WTC11 (cell line): ENCODE results near the gene BCL2L12. TPM values are rescaled to one million over a fixed set of nuclear protein-coding genes. Genes with fewer than 3 reads are reported as not detected.

Source experiments
- ATAC-seq: fragments of 200-7000 bp; cut with Tn5 transposase; 2 replicates; pipeline ENCODE4 v1.10.0; 2021; ENCODE audit warnings: mild to moderate bottlenecking, moderate library complexity
- CTCF ChIA-PET: fragments of 300-600 bp; sonication (Branson Sonifier 250); formaldehyde crosslinking; loops from one replicate; lab custom pipeline; 2021; ENCODE audit warnings: antibody characterized with exemption; lab: Charles Lee
- POLR2A ChIA-PET: fragments of 350-600 bp; sonication (Branson Sonifier 250); formaldehyde crosslinking; loops from one replicate; lab custom pipeline; 2021; ENCODE audit warnings: antibody characterized with exemption; lab: Charles Lee
- DNase-seq: peaks from one replicate; pipeline ENCODE4 v3.0.0; 2021; ENCODE audit warnings: low spot score
- H3K27ac Mint-ChIP-seq: 2 replicates; pipeline ENCODE4 v1.8.0; 2021; ENCODE audit warnings: mixed read lengths
- H3K27me3 Mint-ChIP-seq: 2 replicates; pipeline ENCODE4 v1.8.0; 2021; ENCODE audit warnings: low read depth, mild to moderate bottlenecking, moderate library complexity, mixed read lengths
- H3K36me3 Mint-ChIP-seq: 2 replicates; pipeline ENCODE4 v1.8.0; 2021; ENCODE audit warnings: mixed read lengths
- H3K4me1 Mint-ChIP-seq: 2 replicates; pipeline ENCODE4 v1.8.0; 2022; ENCODE audit warnings: mixed read lengths
- H3K4me3 Mint-ChIP-seq: 2 replicates; pipeline ENCODE4 v1.8.0; 2021; ENCODE audit warnings: mild to moderate bottlenecking, moderate library complexity, mixed read lengths
- H3K9me3 Mint-ChIP-seq: 2 replicates; pipeline ENCODE4 v1.8.0; 2021; ENCODE audit warnings: mixed read lengths
- ATF1 ChIP-seq: sonication (generic); formaldehyde crosslinking; IDR thresholded peaks from 2 replicates; pipeline ENCODE4 v1.8.1; 2023; ENCODE audit warnings: mild to moderate bottlenecking, moderate library complexity, missing genetic modification reagents
- E2F5 ChIP-seq: sonication (generic); formaldehyde crosslinking; IDR thresholded peaks from 2 replicates; pipeline ENCODE4 v1.8.1; 2022; ENCODE audit warnings: mild to moderate bottlenecking, moderate library complexity, missing genetic modification reagents
- GRHL2 ChIP-seq: fragments of 250-450 bp; sonication (Bioruptor Pico); IDR thresholded peaks from 2 replicates; pipeline ENCODE4 v1.8.0; 2022; ENCODE audit warnings: mild to moderate bottlenecking, moderate library complexity; ENCODE audit not compliant: insufficient replicate concordance, severe bottlenecking
- GTF2I ChIP-seq: fragments of 250-450 bp; sonication (Bioruptor Pico); conservative IDR thresholded peaks from 2 replicates; pipeline ENCODE4 v1.4.0; 2021; ENCODE audit warnings: mild to moderate bottlenecking
- IRF2 ChIP-seq: sonication (generic); formaldehyde crosslinking; IDR thresholded peaks from 2 replicates; pipeline ENCODE4 v1.8.0; 2022; ENCODE audit warnings: low read depth, missing genetic modification reagents, borderline replicate concordance
- MLX ChIP-seq: sonication (generic); formaldehyde crosslinking; IDR thresholded peaks from 2 replicates; pipeline ENCODE4 v1.8.1; 2023; ENCODE audit warnings: mild to moderate bottlenecking, missing genetic modification reagents, moderate library complexity
- NFE2L1 ChIP-seq: sonication (generic); formaldehyde crosslinking; IDR thresholded peaks from 2 replicates; pipeline ENCODE4 v1.8.1; 2023; ENCODE audit warnings: missing genetic modification reagents
- PRDM15 ChIP-seq: sonication (generic); formaldehyde crosslinking; IDR thresholded peaks from 2 replicates; pipeline ENCODE4 v1.8.0; 2022; ENCODE audit warnings: missing genetic modification reagents
- SMAD3 ChIP-seq: sonication (generic); formaldehyde crosslinking; IDR thresholded peaks from 2 replicates; pipeline ENCODE4 v1.8.0; 2022; ENCODE audit warnings: missing genetic modification reagents, mild to moderate bottlenecking, borderline replicate concordance
- SOX15 ChIP-seq: fragments of 250-450 bp; sonication (Bioruptor Pico); IDR thresholded peaks from 2 replicates; pipeline ENCODE4 v1.9.0; 2021; ENCODE audit warnings: mild to moderate bottlenecking
- TEAD1 ChIP-seq: sonication (generic); formaldehyde crosslinking; IDR thresholded peaks from 2 replicates; pipeline ENCODE4 v1.8.0; 2022; ENCODE audit warnings: mild to moderate bottlenecking, missing genetic modification reagents
- TEAD4 ChIP-seq: sonication (generic); formaldehyde crosslinking; IDR thresholded peaks from 2 replicates; pipeline ENCODE4 v1.8.0; 2022; ENCODE audit warnings: mild to moderate bottlenecking, missing genetic modification reagents
- ZMAT4 ChIP-seq: fragments of 250-450 bp; sonication (Bioruptor Pico); IDR thresholded peaks from 2 replicates; pipeline ENCODE4 v1.9.0; 2021; ENCODE audit warnings: mild to moderate bottlenecking
- ZNF121 ChIP-seq: sonication (generic); formaldehyde crosslinking; IDR thresholded peaks from 2 replicates; pipeline ENCODE4 v1.8.0; 2023; ENCODE audit warnings: missing genetic modification reagents
- ZNF263 ChIP-seq: sonication (generic); formaldehyde crosslinking; IDR thresholded peaks from 2 replicates; pipeline ENCODE4 v1.8.1; 2022; ENCODE audit warnings: low read depth, mild to moderate bottlenecking, moderate library complexity, missing genetic modification reagents
- ZNF317 ChIP-seq: sonication (generic); formaldehyde crosslinking; IDR thresholded peaks from 2 replicates; pipeline ENCODE4 v1.8.1; 2023; ENCODE audit warnings: low read depth, mild to moderate bottlenecking, moderate library complexity, missing genetic modification reagents, borderline replicate concordance
- ZNF396 ChIP-seq: fragments of 250-450 bp; sonication (Bioruptor Pico); IDR thresholded peaks from 2 replicates; pipeline ENCODE4 v1.8.0; 2021; ENCODE audit warnings: mild to moderate bottlenecking, moderate library complexity, borderline replicate concordance
- ZNF532 ChIP-seq: fragments of 250-450 bp; sonication (Bioruptor Pico); IDR thresholded peaks from 2 replicates; pipeline ENCODE4 v1.9.0; 2021; ENCODE audit warnings: mild to moderate bottlenecking, borderline replicate concordance
- total RNA-seq: library from RNA; stranded (reverse); gene quantifications from 3 replicates; pipeline ENCODE4 v1.2.3, GENCODE V29; 2021
- TF ChIP-seq, protein P1 (sequence below): fragments of 250-450 bp; sonication (Bioruptor Pico); IDR thresholded peaks from 2 replicates; pipeline ENCODE4 v1.9.0; 2021; ENCODE audit warnings: moderate library complexity, mild to moderate bottlenecking, inconsistent platforms, borderline replicate concordance
- TF ChIP-seq, protein P2 (sequence below): fragments of 250-450 bp; sonication (Bioruptor Pico); IDR thresholded peaks from 2 replicates; pipeline ENCODE4 v1.9.0; 2021; ENCODE audit warnings: mild to moderate bottlenecking

BCL2L12 gene
- total RNA-seq, 1 experiment from 2014 or later: 146 TPM

DNA sequence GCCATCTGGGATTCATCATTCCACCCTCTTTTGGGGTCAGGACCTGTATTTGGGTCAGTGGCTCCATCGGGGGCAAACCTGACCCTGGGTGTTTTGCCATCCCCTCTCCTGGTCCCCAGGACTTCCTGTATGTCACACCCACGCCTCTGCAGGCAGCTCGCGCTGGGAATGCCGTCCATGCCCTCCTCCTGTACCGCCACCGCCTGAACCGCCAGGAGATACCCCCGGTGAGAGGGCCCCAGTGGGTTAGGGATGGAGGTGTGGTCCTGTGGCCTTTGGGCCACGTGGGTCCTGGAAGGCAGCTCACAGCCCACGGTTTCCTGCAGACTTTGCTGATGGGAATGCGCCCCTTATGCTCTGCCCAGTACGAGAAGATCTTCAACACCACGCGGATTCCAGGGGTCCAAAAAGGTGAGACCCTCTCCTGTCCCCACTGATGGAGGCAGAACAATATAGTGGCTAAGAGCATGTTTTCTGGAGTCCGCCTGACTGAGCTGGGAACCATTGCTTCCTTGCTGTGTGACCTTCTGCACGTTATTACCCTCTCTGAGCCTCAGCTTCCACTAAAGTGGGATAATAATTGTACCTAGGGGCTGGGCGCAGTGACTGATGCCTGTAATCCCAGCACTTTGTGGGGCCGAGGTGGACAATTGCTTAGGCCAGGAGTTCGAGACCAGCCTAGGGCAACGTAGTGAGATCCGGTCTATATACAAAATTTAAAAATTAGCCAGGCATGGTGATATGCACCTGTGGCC lies 39.3 kb downstream of the BCL2L12 start (continued):
- TF ChIP-seq ZNF532 (CRISPR knock-in tag) (no peak), ZNF396 (no peak), PRDM15 (CRISPR knock-in tag) (no peak), GTF2I (CRISPR knock-in tag) (no peak), ATF1 (CRISPR knock-in tag) (no peak), SOX15 (CRISPR knock-in tag) (no peak), ZNF263 (CRISPR knock-in tag) (no peak)

- DNase-seq (no peak), ATAC-seq (no peak)
- Mint-ChIP-seq H3K4me3 (no peak overlapping the region), H3K27ac (no peak overlapping the region), H3K4me1 (no peaks in the 10 kb centered on the region), H3K27me3 (no peaks in the 10 kb centered on the region), H3K36me3 (peaks cover 39% of the 10 kb centered on the region), H3K9me3 (no peaks in the 10 kb centered on the region)
- CTCF ChIA-PET: no interaction called here
- POLR2A ChIA-PET: no interaction called here
- TF ChIP-seq MLX (CRISPR knock-in tag) (no peak), ZMAT4 (CRISPR knock-in tag) (no peak), TEAD1 (CRISPR knock-in tag) (no peak), NFE2L1 (CRISPR knock-in tag) (no peak), ZNF121 (no peak), TEAD4 (no peak), GRHL2 (no peak), GTF2I (CRISPR knock-in tag) (no peak), IRF2 (CRISPR knock-in tag) (no peak), ZNF317 (CRISPR knock-in tag) (no peak), E2F5 (no peak), SOX15 (CRISPR knock-in tag) (no peak), SMAD3 (CRISPR knock-in tag) (no peak)
- TF ChIP-seq, protein P1, sequence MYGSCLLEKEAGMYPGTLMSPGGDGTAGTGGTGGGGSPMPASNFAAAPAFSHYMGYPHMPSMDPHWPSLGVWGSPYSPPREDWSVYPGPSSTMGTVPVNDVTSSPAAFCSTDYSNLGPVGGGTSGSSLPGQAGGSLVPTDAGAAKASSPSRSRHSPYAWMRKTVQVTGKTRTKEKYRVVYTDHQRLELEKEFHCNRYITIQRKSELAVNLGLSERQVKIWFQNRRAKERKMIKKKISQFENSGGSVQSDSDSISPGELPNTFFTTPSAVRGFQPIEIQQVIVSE (CRISPR knock-in tag): no peak
- TF ChIP-seq, protein P2, sequence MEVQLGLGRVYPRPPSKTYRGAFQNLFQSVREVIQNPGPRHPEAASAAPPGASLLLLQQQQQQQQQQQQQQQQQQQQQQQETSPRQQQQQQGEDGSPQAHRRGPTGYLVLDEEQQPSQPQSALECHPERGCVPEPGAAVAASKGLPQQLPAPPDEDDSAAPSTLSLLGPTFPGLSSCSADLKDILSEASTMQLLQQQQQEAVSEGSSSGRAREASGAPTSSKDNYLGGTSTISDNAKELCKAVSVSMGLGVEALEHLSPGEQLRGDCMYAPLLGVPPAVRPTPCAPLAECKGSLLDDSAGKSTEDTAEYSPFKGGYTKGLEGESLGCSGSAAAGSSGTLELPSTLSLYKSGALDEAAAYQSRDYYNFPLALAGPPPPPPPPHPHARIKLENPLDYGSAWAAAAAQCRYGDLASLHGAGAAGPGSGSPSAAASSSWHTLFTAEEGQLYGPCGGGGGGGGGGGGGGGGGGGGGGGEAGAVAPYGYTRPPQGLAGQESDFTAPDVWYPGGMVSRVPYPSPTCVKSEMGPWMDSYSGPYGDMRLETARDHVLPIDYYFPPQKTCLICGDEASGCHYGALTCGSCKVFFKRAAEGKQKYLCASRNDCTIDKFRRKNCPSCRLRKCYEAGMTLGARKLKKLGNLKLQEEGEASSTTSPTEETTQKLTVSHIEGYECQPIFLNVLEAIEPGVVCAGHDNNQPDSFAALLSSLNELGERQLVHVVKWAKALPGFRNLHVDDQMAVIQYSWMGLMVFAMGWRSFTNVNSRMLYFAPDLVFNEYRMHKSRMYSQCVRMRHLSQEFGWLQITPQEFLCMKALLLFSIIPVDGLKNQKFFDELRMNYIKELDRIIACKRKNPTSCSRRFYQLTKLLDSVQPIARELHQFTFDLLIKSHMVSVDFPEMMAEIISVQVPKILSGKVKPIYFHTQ (CRISPR knock-in tag): no peak
Observed at GRCh38 chr19:49705919-49706318, 40.2 kb downstream of the BCL2L12 start.
